ENCODE data around the gene WSCD1.

The WSCD1 gene

DNA sequence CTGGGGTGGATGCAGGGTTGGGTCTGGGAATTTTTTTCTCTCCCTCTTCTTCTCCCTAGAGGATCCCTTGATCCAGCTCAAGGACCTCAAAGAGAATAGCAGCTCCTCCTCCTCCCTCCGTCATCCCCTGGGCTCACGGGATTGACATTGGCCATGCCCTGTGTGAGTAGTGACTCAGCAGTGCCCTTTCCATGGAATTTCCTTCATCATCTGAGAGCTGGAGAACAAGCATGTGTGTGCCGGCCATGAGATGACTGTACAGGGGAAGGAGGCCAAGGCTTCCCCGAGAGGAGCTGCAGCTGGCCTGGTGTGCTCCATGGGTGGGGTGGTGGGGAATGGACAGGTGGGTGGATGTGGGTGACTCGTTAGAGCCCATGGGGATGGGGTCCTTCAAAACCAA, 8.9 kb upstream of the WSCD1 start:
- peak; percentile 39 for DNase-seq

DNA sequence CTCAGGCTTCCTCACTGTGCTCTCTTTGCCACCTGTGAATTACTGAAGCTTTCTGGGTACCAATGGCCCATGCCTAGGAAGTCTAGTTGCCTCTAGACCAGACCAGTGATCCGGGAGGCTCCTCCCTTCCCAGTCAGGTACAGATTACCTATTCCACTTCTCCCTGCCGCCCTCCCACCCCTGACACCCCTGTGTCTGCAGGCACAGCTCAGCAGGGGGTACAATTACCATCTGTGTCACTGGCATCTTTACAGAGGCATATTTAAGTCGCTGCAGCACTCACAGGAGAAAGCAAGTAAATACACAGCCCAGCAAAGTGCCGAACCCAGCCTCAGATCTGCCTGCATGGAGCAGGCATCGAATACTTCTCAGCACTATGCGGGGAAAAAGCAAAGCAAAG, 5.3 kb upstream of the WSCD1 start:
- DNase-seq: no peak

DNA sequence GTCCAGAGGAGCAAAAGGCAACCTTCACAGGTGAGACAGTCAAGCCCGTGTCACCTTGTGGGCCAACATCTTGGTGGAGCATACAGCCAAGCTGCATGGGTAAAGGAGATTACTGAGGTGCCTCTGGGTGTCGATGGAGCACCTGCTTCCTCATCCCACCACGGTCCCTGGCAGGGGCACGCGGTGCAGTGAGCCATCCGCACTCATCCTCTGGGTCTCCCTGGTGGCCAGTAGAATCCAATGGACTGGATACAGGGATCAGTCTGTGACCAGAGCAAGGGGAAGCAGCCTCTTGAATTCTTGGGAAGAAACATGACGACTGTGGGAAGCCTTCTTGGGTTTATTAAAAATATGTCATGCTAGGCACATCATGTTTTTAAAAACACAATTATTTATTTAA, 4.8 kb upstream of the WSCD1 start:
- DNase-seq: no peak

DNA sequence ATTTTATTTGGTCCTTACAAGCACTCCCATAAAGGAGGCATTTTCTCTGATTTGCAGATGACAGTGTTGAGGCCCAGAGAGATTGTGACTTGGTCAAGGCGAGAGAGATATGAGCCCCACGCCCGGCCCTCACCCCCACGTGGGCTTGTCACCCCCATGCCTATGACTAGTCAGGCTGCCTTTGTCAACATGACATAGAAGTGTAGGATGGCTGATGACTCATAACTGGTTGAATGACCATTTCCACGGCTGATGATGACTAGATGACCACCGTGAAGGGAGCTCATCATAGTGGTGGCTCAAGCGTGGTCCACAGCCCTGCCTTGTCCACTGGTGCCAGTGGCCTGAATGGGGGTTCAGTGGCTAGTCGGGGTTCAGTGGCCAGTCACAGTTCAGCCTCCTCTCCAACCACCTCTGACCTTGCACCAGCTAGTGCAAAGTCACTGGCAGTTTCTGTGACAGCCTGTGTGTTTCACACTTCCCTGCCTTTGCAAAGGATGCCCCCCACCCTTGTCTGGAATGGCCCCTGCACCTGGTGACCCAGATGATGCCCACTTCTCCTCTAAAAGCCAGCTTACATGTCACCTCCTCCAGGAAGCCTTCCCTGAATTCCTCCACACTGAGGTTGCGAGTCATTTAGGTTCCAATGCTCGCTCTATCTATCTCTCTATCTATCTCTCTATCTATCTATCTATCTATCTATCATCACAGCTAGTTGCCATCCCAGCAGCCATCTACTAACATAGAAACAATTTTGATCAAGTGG, 3.8 kb upstream of the WSCD1 start:
- DNase-seq: no peak

DNA sequence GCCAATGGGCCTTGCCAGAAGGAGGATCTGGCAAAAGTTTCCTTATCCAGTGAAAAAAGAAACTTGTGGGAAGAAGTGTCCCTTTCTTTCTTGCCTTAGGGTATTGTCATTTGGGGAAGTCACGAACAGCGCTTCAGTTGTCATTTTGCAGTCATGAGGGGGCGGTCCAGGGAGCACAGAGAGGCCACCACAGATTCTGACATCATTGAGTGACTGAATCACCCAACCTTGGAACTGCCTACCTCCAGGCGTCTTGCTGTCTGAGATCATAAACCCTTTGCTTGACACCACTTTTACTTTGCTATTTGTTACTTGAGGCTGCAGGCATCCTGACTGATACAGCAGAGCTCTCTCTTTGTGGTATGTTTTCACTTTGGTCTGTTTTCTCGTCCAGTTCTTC, 3.1 kb upstream of the WSCD1 start:
- DNase-seq: no peak

DNA sequence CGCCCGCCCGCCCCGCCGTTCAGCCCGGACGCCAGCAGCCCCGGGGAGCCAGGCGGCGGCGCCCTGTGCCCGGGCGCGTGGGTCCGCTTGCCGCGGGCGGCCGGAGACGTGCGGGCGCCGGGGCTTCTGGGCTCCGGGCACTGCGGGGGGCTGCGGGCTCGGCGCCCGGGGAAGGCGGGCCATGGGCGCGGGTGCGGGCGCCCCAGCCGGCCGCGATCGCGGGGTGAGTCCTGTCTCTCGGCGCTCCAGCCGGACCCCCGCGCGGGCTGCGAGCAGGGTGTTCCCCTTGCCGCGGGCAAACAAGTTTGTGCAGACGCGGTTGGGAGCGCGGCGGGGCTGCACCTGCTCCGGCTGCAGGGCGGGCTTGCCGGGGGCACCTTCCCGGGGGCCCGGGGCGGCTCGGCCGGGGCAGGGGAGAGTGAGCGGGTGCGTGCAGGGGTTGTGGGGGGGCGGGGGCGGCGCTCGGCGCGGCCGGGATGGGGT, 292 bp downstream of the WSCD1 start:
- DNase-seq: no peak

DNA sequence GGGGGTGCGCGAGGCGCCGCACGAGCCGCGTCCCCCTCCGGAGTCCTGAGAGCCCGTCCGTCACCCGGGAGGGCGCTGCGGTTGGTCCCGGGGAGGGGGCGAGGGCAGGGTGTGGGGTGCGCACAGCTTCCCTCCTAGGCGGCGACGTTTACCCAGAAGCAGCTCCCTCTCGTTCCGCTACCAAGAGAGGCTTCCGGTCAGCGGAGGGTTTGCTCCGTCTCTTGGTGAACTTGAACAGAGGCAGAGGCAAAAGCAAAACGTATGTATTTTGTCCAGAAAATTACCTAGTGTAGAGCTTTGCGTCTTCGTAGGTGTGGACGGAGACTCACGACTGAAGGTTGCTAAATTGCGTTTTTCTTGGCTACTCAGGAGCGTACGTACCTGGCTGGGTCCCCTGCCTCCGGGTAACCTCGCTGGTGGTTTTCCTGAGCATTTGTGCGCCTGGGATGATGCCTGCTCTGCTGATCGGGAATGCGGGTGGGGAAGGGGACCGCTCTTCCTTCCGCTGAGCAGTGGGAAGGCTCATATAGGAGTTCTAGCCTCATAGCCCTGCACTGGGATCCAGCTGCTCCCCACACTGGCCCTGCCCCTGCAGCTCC, 833 bp downstream of the WSCD1 start:
- no peak for DNase-seq

DNA sequence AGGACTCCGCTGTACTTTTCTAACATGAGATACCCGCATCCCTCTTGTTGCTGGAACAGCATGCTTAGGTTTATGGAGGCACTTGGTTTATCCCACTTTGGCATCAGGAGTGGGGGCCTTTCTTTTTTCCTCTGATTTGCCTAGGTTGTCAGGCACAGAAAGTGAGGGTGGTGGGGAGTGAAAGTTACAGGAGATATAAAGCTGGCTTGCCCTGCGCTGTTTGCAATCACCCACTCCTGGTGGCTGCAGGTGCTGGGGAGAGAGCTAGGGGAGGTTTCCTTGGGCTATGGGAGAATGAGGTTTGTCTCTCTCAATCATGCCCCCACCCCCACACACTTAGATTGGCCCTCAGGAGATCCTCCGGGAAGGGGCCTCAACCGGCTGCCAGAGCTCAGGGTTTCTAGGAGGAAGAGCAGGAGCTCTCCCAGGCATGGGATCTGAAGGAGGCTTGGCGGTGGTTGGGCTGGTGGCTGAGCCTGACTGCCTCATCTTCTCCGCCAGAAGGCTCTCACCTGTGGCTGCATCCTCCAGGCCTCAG, 1.4 kb downstream of the WSCD1 start:
- DNase-seq: no peak

DNA sequence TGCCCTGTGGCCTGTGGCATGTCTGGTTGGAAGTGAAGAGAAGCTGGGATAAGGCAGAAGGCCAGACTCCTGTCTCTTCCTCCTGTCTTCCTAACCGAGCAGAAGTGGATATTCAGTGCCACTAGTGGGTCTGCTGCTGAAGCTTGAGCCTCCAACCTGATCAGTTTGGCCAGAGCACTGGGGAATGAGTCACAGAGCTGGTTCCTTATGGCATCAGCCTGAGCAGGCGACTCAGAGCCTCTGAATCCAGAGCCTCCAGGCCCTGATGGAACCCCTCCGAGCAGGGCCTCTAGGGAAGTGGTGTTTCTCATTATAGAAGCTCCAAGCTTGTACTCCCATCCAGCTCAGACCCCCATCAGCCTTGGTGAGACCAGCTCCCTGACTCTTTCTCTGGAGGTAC, 2.0 kb downstream of the WSCD1 start:
- peak; percentile 21 for DNase-seq

DNA sequence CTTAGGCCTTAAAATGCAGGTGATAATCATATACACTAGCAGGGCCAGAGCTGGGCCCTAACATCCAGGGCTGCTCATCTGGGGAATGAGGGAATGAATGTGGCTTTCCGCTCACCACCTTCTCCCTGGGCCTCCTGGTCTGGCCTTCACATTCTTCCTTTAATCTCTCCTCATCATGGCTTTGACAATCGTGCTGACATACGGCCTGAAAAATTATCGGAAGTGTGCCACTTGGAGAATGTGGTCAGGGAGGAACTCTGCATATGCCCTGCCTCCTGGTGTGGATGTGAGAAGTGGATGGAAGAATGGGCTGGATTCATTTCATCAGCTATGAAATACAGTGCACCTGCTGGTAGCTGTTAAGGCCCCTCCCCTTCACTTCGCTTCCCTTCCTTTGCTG, 2.4 kb downstream of the WSCD1 start:
- no peak for DNase-seq

DNA sequence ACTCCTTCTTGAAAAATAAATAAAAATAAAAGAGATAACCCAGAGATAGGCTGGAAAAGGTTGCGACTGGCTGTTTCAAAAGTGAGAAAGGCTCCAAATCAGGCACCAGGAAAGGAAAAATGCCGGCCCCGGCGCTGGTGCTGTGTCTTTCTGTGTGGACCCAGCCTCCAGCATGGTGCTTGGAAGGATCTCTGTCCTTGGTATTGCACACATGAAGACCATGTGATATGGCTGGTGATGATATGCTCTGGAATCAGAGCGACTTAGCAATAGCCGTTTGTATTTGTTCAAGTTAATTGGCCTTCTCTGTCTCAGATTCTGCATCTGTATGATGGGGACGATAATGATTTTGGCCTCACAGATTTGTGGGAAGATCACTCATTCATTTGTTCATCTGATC, 3.4 kb downstream of the WSCD1 start:
- no peak for DNase-seq

DNA sequence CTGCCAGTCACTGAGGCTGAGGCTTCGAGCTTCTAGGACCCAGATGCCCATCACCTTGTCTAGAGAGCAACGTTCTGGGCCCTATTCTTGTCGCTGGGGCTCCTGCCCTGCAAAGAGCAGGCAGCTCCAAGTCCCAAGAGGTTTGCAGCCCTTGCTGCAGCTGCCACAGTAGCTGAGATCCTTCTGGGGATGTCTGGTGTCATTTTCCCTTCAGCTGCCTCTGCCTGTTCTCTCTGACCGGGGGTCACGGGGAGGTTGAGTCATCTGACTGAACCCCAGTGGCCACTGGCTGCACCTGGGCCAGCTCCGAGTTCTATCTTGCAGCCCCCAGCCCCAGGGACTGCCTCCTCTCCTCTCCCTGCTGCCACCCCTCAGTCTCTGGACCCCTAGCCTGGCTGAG, 4.9 kb downstream of the WSCD1 start:
- DNase-seq: no peak

DNA sequence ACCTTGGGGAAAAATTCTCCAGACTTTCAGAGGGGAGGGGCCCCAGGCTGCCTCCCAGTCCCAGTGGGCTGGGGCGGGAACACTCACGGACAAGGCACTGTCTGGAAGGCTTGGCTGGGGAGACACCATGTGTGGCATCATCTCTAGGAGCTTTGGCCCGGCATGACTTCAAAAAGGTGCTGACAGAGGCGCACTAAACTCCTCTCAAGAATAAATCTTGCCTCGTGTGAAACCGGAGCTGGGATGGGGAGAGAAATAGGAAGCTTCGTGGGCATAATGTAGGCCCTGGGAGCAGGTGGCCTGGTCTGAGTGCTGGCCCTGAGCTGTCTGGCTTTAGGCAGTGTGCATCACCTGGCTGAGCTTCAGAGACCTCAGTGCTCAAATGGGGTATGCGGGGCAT, 5.7 kb downstream of the WSCD1 start:
- no peak for DNase-seq

DNA sequence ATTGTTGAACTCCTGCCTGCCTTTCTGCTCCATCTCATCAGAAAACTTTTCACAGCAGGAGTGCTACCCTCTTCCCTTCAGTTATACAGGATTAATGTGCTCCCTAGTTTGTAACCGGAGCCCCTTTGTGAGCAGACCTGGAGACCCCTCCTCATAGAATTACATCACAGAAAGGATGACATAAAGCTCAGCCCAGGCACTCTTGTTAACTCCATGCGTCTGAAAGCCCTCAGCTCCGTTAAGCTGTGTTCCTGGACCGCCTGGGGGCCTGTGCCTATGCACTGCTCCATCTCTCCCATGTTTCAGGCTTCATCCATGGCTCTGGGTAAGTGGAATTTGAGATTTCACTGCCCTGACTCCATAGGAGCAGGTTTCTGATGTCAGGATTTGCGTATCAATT, 7.6 kb downstream of the WSCD1 start:
- no peak for DNase-seq

DNA sequence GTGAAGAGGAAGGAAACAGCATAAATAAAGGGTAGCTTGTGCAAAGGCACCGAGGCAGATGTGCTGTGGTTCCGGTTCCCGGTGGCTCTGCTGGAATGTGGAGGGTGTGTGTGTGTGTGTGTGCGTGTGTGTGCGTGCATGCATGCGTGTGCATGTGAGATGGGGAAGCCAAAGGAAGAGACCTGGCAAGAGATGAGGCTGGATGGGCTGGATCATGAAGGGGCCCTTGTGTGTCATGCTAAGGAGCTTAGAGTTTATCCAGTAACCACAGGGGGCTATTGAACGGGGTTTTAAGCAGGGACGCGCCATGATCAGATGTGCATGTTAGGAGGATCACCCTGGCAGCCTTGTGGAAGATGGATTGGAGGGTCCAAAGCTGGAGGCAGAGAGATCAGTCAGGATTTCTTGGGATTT, 8.3 kb downstream of the WSCD1 start:
- DNase-seq: no peak

DNA sequence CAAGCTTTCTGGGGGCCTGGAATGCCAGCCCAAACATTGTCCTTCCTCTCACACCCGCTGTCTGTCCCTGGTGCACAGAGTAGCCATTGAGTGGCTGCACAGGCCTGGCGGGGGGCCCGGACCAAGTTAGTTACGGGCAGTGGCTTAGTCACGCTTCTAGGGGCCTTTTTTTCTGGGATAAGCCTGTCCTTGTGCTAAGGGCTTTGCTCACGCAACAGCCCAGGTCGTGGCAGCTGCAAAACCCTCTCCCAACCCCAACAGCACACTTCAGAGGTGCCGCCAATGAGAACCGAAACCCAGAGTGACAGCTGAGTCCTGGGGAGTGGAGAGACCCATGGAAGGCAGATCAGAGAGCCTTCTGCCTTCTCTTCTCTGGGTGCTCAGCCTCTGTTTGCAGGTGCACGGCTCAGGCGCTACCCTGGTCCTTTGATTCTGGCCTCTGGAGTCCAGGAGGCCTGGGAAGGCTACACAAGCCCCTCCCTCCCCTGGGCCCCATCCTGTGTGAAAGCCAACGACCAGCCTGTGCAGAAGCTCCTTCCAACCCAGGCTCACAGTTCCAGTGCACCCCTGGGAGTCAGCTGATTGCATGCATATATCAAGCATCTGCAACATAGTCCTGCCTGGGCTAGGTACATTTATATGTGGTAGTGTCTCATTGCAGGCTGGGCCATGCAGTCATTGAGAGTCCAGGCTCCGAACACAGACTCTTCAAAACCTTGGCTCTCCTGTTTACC, 9.1 kb downstream of the WSCD1 start:
- DNase-seq: no peak

DNA sequence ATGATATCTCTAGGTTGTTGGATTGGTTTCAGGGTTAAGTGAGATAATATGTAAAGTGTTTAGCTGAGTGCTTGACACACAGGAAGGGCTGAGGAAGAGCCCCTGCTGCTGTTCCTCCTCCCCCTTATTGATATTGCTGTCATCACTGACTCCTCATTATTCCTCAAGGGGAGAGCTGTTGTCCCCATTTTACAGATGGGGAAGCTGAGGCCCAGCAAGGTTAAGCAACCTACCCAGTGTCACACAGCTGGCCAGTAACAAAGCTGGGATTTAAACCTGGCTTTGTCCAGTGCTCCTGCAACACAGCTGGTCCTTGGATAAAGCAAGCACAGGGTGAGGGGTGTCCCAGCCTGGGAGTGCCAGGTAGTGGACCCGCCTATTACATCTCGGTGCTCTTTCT, 9.8 kb downstream of the WSCD1 start:
- DNase-seq: no peak

DNA sequence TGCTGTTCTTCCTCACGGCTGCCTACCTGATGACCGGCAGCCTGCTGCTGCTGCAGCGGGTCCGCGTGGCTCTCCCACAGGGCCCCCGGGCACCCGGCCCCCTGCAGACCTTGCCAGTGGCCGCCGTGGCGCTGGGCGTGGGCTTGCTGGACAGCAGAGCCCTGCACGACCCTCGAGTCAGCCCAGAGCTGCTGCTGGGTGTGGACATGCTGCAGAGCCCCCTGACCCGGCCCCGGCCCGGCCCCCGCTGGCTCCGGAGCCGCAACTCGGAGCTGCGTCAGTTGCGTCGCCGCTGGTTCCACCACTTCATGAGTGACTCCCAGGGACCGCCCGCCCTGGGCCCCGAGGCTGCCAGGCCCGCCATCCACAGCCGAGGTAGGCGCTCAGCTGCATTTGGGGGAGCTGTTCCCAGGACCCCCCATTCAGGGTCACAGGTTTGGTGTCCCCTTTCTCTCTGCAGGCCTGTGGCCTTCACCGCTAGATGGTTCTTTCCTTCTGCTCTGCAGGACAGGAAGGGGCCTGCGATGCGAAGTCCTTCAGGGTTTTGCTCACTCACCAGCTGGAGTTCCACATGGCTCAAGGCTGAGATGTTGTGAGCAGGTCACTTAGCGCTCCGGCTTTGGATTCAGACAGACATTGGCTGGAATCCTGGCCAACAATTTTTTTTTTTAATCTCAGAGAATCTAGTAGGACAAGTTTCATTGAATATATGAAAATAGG, 10.7 kb downstream of the WSCD1 start:
- DNase-seq: no peak

DNA sequence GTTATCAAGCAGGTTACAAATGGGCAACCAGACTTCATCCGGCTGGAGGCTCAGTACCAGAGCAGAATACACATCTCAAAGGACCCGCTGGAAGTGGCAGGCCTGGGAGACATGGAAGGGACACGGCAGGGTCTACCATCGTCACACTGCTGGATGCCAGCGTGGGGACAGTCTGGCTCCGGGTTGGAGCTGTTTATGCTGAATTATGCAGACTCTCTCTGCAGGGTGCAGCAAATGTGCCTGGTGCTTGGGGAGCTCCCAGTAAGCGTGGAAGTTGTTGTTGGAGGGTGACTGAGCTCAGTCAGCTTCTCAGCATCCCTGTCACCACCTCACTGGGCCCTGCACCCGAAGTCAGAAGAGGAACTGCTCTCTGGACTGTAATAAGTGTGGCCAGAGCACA, 12.2 kb downstream of the WSCD1 start:
- DNase-seq: no peak

DNA sequence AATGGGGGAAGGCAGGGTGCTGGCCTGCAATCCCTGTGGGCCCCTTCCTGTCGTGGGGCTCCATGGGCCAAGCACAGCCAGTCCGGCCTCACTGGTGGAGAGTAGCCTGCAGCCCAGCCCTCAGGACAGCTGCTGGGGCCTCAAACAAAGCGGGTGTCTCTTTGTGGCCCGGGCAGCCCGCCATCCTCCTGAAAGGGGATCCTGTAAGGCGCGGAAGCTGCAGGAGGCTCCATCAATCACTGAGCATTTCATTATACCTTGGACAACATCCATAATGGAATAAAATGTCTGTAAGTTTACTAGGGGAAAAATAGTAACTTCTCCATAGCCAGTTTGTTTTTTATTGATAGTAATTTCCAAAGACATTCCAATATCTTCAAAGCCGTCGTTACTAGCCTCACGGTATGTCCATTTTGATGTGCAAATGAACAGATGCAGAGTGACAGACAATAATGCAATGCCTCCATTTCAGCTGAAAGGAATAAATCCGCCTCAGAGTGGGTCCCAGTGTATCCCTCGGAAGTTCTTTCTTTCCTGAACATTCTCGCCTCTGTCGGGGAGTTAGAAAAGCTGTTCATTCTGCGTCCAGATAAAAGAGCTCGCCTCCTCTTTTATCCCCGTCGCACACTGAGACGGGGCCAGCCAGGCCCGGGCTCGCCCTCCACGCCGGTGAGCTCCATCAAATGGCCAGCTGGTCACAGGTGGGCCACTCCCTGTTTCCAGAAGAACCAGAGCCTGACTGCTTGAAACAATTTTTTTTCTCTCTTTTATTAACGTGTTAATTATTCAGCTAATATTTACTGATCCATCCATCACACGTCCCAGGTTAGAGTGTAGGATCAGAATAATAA, 14.4 kb downstream of the WSCD1 start:
- no peak for DNase-seq

DNA sequence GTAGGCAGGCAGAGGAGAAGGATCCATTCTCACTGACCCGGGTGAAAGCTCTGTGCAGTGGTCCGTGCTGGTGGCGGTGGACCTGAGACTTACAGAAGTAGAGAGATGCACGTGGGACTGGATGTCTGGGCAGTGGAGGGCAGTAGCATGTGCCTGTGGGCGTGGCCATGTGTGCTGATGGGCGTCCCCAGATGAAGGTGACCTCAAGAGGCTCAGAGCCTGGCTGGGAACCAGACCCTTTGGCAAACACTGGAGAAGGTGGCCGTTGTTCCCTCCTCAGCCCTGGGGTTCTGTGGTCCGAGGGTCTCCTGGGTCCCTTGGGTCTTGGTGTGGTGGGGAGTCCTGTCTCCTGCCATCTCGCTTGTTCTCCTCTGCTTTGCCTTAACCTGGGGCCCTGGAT, 15.6 kb downstream of the WSCD1 start:
- no peak for DNase-seq

Data from fibroblast of skin of abdomen (primary cell).